Measurements from ENCODE around the gene PHACTR3.

Gene PHACTR3

DNA sequence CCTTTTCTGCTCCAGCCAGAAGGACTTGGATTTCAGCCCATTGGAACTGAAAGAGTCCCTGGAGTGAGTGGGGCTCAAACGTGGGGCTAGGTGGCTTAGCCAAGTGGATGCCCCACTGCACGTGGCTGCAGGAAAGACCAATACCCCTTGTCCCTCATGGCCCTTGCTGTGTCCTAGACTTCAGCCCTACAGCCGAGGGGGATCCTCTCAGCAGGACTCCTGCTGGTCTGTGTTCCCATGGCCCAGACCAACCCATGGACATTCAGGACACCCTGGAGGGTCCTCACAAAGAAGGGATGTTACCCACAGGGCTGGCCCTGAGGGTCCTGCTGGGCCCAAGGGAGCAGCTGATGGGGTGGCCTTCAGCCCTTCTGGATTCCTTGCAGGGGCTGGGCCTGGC lies 30.0 kb upstream of the PHACTR3 start:
- DNase-seq (ENCODE audit: low spot score), result no peak

DNA sequence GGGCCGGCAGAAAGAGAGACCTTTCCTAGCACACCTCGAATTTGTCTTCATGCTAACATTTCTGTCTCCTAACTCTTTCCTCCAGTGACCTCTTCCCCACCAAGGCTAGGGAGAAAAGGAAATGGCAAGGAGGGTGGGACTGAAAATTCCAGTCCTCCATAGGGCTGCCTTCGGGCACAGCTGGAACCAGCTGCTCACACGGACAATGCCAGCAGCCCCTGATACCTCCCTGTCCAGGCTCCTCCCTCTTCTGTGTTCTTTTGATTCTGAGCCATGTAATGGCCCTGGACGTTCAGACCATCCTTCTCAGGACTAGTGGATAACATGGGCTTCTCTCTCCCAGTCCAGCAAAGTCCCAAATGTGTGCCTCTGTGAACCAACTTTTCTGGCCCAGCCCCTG lies 29.1 kb upstream of the PHACTR3 start:
- no peak for DNase-seq (ENCODE audit: low spot score)

DNA sequence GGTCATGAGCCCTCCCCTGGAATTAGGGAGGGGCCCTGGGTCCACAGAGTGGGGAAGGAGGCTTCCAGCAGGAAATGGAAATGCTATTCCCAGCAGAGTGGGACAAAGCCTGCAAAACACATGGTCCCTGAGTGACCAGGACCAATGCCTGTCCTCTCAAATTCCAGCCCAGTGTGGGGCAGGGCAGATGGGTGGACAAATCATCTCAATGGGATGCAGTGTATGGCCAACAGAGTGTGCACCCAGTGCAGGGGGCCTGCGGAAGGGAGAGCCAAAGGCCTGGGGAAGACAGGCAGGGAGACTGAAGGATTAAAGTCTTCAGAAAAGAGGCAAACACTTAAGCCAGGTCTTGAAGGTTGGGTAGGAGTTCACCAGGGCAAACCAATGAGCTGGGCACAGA lies 28.7 kb upstream of the PHACTR3 start:
- DNase-seq (ENCODE audit: low spot score), result no peak

DNA sequence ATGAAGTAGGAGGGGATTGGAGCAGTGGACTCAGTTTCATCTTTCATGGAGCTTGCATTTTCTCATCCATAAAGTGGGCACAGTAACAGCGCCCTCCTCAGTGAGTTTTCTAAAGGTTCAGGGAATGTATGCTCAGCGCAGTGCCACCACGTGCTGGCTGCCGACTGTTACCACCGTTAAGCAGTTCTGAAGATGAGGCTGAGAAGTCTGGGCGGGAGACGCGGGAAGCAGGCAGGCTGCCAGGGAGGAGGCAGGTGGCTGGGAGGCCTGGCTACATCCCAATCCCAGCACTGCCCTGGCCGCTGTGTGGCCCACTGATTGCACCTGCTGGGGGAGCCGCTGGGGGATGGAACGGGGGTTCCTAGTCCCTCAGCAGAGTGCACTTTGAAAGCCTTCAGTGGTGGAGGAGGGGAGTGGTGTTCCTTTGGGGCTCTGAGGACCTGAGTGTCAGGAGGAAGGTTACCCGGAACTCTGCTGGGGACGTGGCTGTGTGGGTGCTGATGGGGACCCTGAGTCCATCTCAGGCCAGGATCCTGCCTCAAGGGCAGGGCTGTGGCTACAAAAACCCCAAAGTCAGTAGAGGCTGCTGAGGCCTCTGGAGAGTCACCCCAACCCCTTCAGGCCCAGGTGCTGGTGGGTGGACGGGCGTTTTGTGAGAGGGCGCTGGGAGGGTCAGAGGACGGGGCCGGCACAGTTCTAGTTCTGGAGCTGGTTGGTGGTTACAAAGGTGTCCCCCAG lies 28.0 kb upstream of the PHACTR3 start:
- DNase-seq (ENCODE audit: low spot score), result no peak

GRCh38 chr20:59577037-59577808 lies 27.1 kb upstream of the PHACTR3 start:
- no peak for DNase-seq (ENCODE audit: low spot score)

DNA sequence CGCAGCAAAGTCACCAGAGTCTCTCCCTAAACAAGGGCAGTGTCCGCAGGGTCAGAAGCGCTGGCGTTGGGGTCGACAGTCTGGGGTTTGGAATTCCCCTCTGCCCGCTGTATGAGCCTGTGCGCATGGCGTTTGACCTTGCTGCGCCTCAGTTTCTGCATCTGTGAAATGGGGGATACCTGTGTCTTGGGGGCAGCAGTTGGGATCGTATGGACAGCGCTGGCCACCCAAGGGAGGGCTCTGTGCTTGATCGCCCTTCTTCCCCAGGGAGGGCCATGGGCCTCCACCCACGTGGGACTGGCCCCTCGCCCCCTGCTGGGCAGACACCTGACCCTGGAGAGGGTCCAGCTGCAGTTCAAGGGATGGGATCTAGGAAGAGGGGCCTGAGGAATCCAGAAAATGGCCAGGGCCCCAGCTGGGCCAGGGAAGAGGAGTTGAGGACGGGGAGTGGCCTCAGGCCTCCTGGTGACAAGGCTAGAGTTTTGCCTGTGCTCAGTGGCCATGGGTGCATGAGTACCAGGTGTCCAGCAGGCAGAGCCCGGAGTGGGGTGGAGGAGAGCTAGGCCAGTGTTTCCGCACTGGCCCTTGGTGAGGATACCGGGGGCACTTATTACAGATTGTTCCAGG lies 26.4 kb upstream of the PHACTR3 start:
- no peak for DNase-seq (ENCODE audit: low spot score)

- no peak for DNase-seq (ENCODE audit: low spot score)
Observed at GRCh38 chr20:59578436-59579403, 25.6 kb upstream of the PHACTR3 start.

DNA sequence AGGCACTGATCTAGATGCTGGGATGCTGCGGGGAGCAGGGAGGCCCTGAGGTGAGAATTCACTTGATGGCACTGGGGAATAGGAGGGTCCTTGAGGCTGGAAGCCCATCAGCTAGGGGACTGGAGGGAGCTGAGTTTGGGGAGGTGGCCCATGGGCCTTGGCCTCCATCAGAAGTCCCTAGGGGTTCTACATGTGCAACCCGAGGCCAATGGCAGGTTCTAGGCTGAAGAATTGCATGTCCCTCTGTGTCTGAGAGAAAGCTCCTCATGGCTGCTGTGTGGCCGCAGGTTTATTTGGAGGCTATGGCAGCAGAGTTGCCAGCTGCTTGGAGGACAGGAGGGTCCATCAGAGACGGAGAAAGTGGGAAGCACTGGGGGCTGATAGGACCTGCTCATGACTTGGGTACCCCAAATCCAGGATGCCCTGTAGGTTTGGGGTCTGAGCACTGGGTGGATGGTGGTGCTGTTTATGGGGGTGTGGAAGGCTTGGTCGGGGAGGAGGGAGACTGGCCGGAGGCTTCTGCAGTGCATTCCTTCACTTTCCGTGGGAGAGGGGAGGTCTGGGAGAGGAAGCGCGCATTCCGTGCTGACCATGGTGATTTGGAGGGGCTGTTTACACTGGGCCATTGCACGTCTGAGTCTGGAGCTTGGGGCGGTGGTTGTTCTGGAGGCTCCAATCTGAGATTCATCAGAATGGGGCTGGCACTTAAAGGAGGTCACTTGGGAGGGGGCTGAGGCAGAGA lies 24.8 kb upstream of the PHACTR3 start:
- DNase-seq (ENCODE audit: low spot score), result no peak

DNA sequence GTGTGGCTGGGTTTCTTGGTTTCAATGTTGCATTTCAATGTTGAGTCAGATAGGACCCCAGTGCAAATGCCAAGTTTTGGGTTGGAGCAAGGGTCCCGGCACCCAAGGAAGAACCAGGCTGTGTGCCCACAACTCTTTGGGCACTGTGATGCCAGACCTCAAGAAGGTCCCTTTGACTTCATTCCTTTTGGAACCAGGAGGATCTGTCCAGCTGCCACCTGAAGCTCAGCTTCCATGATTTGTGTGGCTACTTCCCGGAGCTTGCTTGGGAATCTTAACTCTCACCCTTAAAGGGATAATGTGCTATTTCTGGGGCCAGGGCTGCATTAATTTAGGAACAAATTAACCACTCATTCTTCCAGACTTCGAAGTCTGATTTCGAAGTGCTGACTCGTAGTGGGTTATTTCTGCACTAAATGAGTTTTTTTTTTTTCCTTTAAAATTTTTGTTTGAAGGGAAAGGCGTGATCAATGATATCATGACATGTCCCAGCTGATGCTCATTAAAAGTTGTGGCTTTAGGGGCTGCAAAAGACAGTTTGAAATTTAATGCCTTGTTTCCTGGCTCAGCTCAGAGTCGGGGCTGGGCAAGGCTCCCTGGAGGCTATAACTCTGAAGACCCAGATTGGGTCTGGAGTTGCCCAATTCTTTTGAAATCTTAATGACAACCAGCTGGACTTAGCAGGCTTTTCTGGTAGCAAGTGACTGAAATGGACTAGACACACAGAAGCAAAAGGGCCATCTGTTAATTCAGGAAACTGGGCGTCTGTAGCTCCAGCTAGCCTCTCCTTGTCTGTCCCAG lies 24.0 kb upstream of the PHACTR3 start:
- DNase-seq (ENCODE audit: low spot score), result no peak

- DNase-seq (ENCODE audit: low spot score), result no peak
Observed at GRCh38 chr20:59580991-59581401, 23.3 kb upstream of the PHACTR3 start.

- no peak for DNase-seq (ENCODE audit: low spot score)
Observed at GRCh38 chr20:59581993-59582679, 22.2 kb upstream of the PHACTR3 start.

GRCh38 chr20:59583428-59584277 lies 20.7 kb upstream of the PHACTR3 start:
- DNase-seq (ENCODE audit: low spot score), result no peak

- no peak for DNase-seq (ENCODE audit: low spot score)
Observed at GRCh38 chr20:59584278-59584925, 19.9 kb upstream of the PHACTR3 start.

GRCh38 chr20:59585714-59586409 lies 18.5 kb upstream of the PHACTR3 start:
- DNase-seq (ENCODE audit: low spot score), result no peak

DNA sequence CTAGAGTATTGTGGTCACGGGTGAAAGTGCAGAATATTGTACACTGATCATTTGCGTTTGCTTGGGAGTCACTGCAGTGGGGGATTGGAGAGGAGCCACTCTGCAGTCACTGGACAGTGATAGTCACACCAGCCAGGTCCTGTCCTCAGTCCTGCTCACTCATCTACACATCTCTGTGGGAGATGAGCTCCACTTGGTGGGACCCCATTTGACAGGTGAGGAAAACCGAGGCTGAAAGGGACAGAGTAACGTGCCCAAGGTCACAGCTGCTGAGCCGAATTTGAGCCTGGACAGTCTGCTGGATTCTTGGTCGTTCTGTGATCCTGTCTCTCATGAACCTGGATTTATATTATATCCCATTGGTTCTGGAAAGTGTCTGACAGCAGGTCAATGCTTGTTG lies 17.7 kb upstream of the PHACTR3 start:
- no peak for DNase-seq (ENCODE audit: low spot score)

GRCh38 chr20:59587570-59587969 lies 16.8 kb upstream of the PHACTR3 start:
- no peak for DNase-seq (ENCODE audit: low spot score)

DNA sequence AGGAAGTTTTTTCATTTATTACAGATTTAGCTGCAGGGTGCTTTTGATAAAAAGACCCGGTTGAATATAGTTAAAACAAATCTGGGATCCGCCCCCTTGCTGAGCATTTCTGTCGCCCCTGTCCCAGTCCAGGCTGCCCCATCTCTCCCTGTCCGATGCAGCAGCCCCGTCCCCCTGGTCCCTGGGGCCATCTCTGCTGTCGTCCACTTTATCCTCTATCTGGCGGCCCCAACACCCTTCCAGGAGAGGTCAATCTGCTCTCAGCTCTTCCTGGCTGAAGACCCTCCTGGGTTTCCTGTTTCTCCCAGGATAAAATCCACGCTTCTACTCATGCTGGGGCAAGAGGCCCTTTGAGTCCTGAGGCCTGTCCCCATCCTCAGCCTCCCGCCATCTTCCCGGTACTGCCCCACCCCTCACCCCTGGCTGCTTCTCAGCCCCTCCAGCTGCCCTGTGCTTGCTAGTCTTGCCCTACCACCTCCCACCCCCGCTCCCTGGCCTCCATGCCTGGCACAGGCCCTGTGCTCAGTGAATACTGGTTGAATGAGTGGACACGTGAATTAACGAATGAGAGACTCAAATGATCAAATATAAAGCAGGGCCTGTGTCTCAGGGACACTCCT lies 16.0 kb upstream of the PHACTR3 start:
- no peak for DNase-seq (ENCODE audit: low spot score)
